GM12865 (cell line): Measurements from ENCODE around the gene TBXAS1.

Experiments used
- DNase-seq: peaks from one replicate; pipeline ENCODE4 v3.0.0; 2010; ENCODE audit warnings: low read depth
- H3K4me3 ChIP-seq: 2 replicates; pipeline ENCODE4 v1.5.1; 2011; ENCODE audit warnings: mild to moderate bottlenecking, low read depth, low read length, control low read depth
- CTCF ChIP-seq: IDR thresholded peaks from 2 replicates; pipeline ENCODE4 v1.5.1; 2011; ENCODE audit warnings: low read length, control low read depth, low read depth, inconsistent platforms; ENCODE audit not compliant: insufficient read depth; ENCODE audit errors: missing control alignments

The TBXAS1 gene

GRCh38 chr7:139990142-139990535 lies 161.1 kb downstream of the TBXAS1 start:
- no peak for DNase-seq
- no peak overlapping the region for H3K4me3 ChIP-seq
- TF ChIP-seq CTCF, result no peak

GRCh38 chr7:139990571-139991268 lies 161.7 kb downstream of the TBXAS1 start:
- no peak for TF ChIP-seq CTCF
- no peak for DNase-seq
- no peak overlapping the region for H3K4me3 ChIP-seq

- TF ChIP-seq CTCF, result no peak
- no peak overlapping the region for H3K4me3 ChIP-seq
- no peak for DNase-seq
Observed at GRCh38 chr7:139991269-139991666, 162.2 kb downstream of the TBXAS1 start.

GRCh38 chr7:139991911-139992310 lies 162.8 kb downstream of the TBXAS1 start:
- no peak for TF ChIP-seq CTCF
- no peak overlapping the region for H3K4me3 ChIP-seq
- no peak for DNase-seq

- no peak for TF ChIP-seq CTCF
- H3K4me3 ChIP-seq, result no peak overlapping the region
- no peak for DNase-seq
Observed at GRCh38 chr7:139992353-139993044, 163.4 kb downstream of the TBXAS1 start.

- DNase-seq, result no peak
- no peak overlapping the region for H3K4me3 ChIP-seq
- no peak for TF ChIP-seq CTCF
Observed at GRCh38 chr7:139993169-139993568, 164.1 kb downstream of the TBXAS1 start.
